GM19324 (cell line): Measurements from ENCODE around the gene CD80.
A peak's percentile ranks its signal among the peaks of the same experiment; 100 is the strongest.

ENCODE experiments used
- ATAC-seq: cut with Tn5 transposase; IDR thresholded peaks from one replicate; pipeline ENCODE4 v1.9.1; 2021; ENCODE audit warnings: mild to moderate bottlenecking, moderate library complexity; ENCODE audit not compliant: unreplicated experiment, low FRiP score

The CD80 gene

GRCh38 chr3:119500901-119501300 is 58.5 kb downstream of the CD80 start:
- ATAC-seq = no peak

- no peak for ATAC-seq
Observed at GRCh38 chr3:119500265-119500664, 59.1 kb downstream of the CD80 start.

GRCh38 chr3:119498186-119499011 is 61.0 kb downstream of the CD80 start, which contains the start of gene TIMMDC1:
Gene TIMMDC1 (plus strand): TSS chr3:119498547. CDS start chr3:119498734, 187 bp downstream.
- peak; percentile 98 for ATAC-seq

- ATAC-seq = no peak
Observed at GRCh38 chr3:119497820-119498185, 61.6 kb downstream of the CD80 start.

- no peak for ATAC-seq
Observed at GRCh38 chr3:119494597-119494996, 64.8 kb downstream of the CD80 start.

- no peak for ATAC-seq
Observed at GRCh38 chr3:119492810-119493209, 66.6 kb downstream of the CD80 start.

GRCh38 chr3:119492128-119492527 is 67.3 kb downstream of the CD80 start:
- no peak for ATAC-seq

- no peak for ATAC-seq
Observed at GRCh38 chr3:119490153-119490552, 69.3 kb downstream of the CD80 start.

GRCh38 chr3:119485563-119485962 is 73.9 kb downstream of the CD80 start:
- ATAC-seq = no peak

- ATAC-seq = no peak
Observed at GRCh38 chr3:119483101-119483500, 76.3 kb downstream of the CD80 start.

- no peak for ATAC-seq
Observed at GRCh38 chr3:119481079-119481478, 78.3 kb downstream of the CD80 start.
